CD4-positive, alpha-beta T cell (primary cell): ENCODE results near the gene DUOX2. TPM values are rescaled to one million over a fixed set of nuclear protein-coding genes. Genes with fewer than 3 reads are reported as not detected.

ENCODE experiments used
- ATAC-seq: fragments of 200-7000 bp; cut with Tn5 transposase; one replicate; pipeline ENCODE4 v1.10.0; 2022; ENCODE audit warnings: mild to moderate bottlenecking; ENCODE audit not compliant: poor library complexity
- CTCF ChIA-PET: fragments of 350-600 bp; sonication (Branson Sonifier 250); formaldehyde crosslinking; loops from one replicate; lab custom pipeline; 2021; ENCODE audit warnings: antibody characterized with exemption, inconsistent platforms; lab: Charles Lee
- POLR2A ChIA-PET: fragments of 350-600 bp; sonication (Branson Sonifier 250); formaldehyde crosslinking; loops from one replicate; lab custom pipeline; 2021; ENCODE audit warnings: antibody characterized with exemption, inconsistent platforms; lab: Charles Lee
- DNase-seq, 14 experiments: peaks; one replicate each; pipeline ENCODE4 v3.0.0-alpha.2; 2013 to 2020; ENCODE audit warnings: mixed read lengths in 2 of 14
- H3K27ac ChIP-seq, 2 donors: one replicate each; pipeline versions ENCODE4 v1.5.1 to v1.7.0; 2013; ENCODE audit warnings: low read length in 2 of 2, low read depth in 1 of 2, mild to moderate bottlenecking in 1 of 2
- H3K27me3 ChIP-seq, 2 experiments: 1 replicate in 1 of 2; 2 replicates in 1 of 2; pipeline versions ENCODE4 v1.6.1 to v1.7.0; 2013; ENCODE audit warnings: low read length in 2 of 2, control low read depth in 1 of 2, mild to moderate bottlenecking in 1 of 2, moderate library complexity in 1 of 2; ENCODE audit not compliant: insufficient read depth in 2 of 2, control insufficient read depth in 1 of 2
- H3K36me3 ChIP-seq: one replicate; pipeline ENCODE4 v1.6.1; 2013; ENCODE audit warnings: low read length, control low read depth; ENCODE audit not compliant: insufficient read depth
- H3K4me1 ChIP-seq: one replicate; pipeline ENCODE4 v1.6.1; 2013; ENCODE audit warnings: low read length, control low read depth; ENCODE audit not compliant: insufficient read depth
- H3K4me3 ChIP-seq: one replicate; pipeline ENCODE4 v1.5.1; 2013; ENCODE audit warnings: mild to moderate bottlenecking, low read length, moderate library complexity
- H3K9me3 ChIP-seq, 2 experiments: 1 replicate in 1 of 2; 2 replicates in 1 of 2; pipeline versions ENCODE4 v1.6.1 to v1.7.0; 2013; ENCODE audit warnings: low read length in 2 of 2, mild to moderate bottlenecking in 2 of 2, control low read depth in 1 of 2, moderate library complexity in 1 of 2; ENCODE audit not compliant: control insufficient read depth in 1 of 2, insufficient read depth in 1 of 2
- H3K27ac Mint-ChIP-seq: one replicate; pipeline ENCODE4 v1.8.0; 2020; ENCODE audit warnings: mixed read lengths
- H3K27me3 Mint-ChIP-seq: one replicate; pipeline ENCODE4 v1.8.0; 2021; ENCODE audit warnings: mixed read lengths
- H3K36me3 Mint-ChIP-seq: one replicate; pipeline ENCODE4 v1.8.0; 2021; ENCODE audit warnings: low read depth, mixed read lengths
- H3K4me1 Mint-ChIP-seq: one replicate; pipeline ENCODE4 v1.8.0; 2021; ENCODE audit warnings: low read depth, mixed read lengths
- H3K4me3 Mint-ChIP-seq: one replicate; pipeline ENCODE4 v1.8.0; 2020; ENCODE audit warnings: mild to moderate bottlenecking, mixed read lengths
- H3K9me3 Mint-ChIP-seq: one replicate; pipeline ENCODE4 v1.8.0; 2020; ENCODE audit warnings: mixed read lengths
- intact Hi-C, 2 experiments: fragments of 100-400 bp; cut with DNase I in 1 of 2; cut with micrococcal nuclease in 1 of 2; formaldehyde crosslinking; loops; one replicate each; pipeline versions ENCODE4 v1.15.1 to v1.9.0; 2023 to 2025; cut with DNase I, micrococcal nuclease
- total RNA-seq, 174 experiments: library from RNA in 2 of 174; stranded (reverse) in 2 of 174; gene quantifications; one replicate each; pipeline ENCODE4 v1.2.3 and lab custom pipeline; 2021 to 2026
- TF ChIP-seq, protein P1 (sequence below): fragments of 200-600 bp; IDR thresholded peaks from one replicate; pipeline ENCODE4 v1.8.0; 2022; ENCODE audit warnings: antibody characterized with exemption, mild to moderate bottlenecking

DUOX2 gene
- total RNA-seq, 2 experiments from 2014 or later = 0.05 to 0.08 TPM

- peaks cover 72% of the 10 kb centered on the region for H3K27me3 Mint-ChIP-seq
- CTCF ChIA-PET = interaction anchor here (1.6 to 2.9 kb wide), 2 partner anchors 15 to 34 kb away, joined by 5 to 9 read pairs; no protein-coding TSS in a partner anchor
- POLR2A ChIA-PET = interaction anchor here (0.6 kb wide), 1 partner anchor 900 kb away, joined by 3 read pairs; no protein-coding TSS in a partner anchor
- Histone ChIP-seq H3K4me1 (peaks cover 32% of the 10 kb centered on the region), H3K36me3 (no peaks in the 10 kb centered on the region), H3K4me3 (no peak overlapping the region), H3K27ac (no peak overlapping the region), H3K9me3 (peaks cover 0 to 8% of the 10 kb centered on the region in 2 experiments), H3K27me3 (peaks cover 57 to 59% of the 10 kb centered on the region in 2 experiments)
- no peak for ATAC-seq
- TF ChIP-seq, protein P1, sequence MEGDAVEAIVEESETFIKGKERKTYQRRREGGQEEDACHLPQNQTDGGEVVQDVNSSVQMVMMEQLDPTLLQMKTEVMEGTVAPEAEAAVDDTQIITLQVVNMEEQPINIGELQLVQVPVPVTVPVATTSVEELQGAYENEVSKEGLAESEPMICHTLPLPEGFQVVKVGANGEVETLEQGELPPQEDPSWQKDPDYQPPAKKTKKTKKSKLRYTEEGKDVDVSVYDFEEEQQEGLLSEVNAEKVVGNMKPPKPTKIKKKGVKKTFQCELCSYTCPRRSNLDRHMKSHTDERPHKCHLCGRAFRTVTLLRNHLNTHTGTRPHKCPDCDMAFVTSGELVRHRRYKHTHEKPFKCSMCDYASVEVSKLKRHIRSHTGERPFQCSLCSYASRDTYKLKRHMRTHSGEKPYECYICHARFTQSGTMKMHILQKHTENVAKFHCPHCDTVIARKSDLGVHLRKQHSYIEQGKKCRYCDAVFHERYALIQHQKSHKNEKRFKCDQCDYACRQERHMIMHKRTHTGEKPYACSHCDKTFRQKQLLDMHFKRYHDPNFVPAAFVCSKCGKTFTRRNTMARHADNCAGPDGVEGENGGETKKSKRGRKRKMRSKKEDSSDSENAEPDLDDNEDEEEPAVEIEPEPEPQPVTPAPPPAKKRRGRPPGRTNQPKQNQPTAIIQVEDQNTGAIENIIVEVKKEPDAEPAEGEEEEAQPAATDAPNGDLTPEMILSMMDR = no peak
- H3K4me3 Mint-ChIP-seq = no peak overlapping the region
- no peaks in the 10 kb centered on the region for H3K9me3 Mint-ChIP-seq
- no peaks in the 10 kb centered on the region for H3K36me3 Mint-ChIP-seq
- intact Hi-C loops = no loop called here
- no peak overlapping the region for H3K27ac Mint-ChIP-seq
- no peak for DNase-seq
- peaks cover 23% of the 10 kb centered on the region for H3K4me1 Mint-ChIP-seq
Observed at GRCh38 chr15:45132844-45133560, 19.0 kb upstream of the DUOX2 start.

DNA sequence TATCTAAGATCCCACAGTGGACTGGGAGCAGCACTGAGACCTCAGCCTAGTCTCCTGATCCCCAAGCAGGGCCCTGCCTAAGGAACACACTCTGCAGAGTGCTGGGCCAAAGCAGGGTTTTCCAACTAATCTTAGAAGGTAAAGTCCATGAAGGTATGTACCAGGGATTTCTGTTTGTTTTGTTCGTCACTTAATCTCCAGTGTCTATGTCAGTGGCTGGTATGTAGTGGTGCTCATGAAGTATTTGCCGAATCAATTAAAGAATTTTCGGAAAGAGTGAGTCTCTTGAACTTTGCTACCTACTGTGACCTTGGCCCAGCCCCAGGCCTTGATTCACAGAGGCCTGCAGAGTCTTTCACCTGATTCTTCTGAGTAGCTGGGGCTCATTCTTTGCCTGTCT lies 17.5 kb upstream of the DUOX2 start:
- H3K36me3 Mint-ChIP-seq = no peaks in the 10 kb centered on the region
- ATAC-seq = no peak
- Histone ChIP-seq H3K27me3 (peaks cover 60 to 64% of the 10 kb centered on the region in 2 experiments), H3K4me1 (peaks cover 31% of the 10 kb centered on the region), H3K9me3 (peaks cover 0 to 8% of the 10 kb centered on the region in 2 experiments), H3K4me3 (no peak overlapping the region), H3K36me3 (no peaks in the 10 kb centered on the region), H3K27ac (no peak overlapping the region)
- POLR2A ChIA-PET = interaction anchor here (0.6 kb wide), 1 partner anchor 123 kb away, joined by 3 read pairs; no protein-coding TSS in a partner anchor
- CTCF ChIA-PET = interaction anchor here (1.1 kb wide), 1 partner anchor 13 kb away, joined by 5 read pairs; no protein-coding TSS in a partner anchor
- H3K27ac Mint-ChIP-seq = no peak overlapping the region
- DNase-seq = no peak
- intact Hi-C loops = no loop called here
- H3K4me1 Mint-ChIP-seq = peaks cover 22% of the 10 kb centered on the region
- TF ChIP-seq, protein P1 = no peak
- H3K27me3 Mint-ChIP-seq = peaks cover 75% of the 10 kb centered on the region
- no peak overlapping the region for H3K4me3 Mint-ChIP-seq
- no peaks in the 10 kb centered on the region for H3K9me3 Mint-ChIP-seq

GRCh38 chr15:45130291-45131000 lies 16.5 kb upstream of the DUOX2 start:
- H3K9me3 Mint-ChIP-seq = no peaks in the 10 kb centered on the region
- no peak for ATAC-seq
- POLR2A ChIA-PET = interaction anchor here (0.6 kb wide), 1 partner anchor 122 kb away, joined by 3 read pairs; no protein-coding TSS in a partner anchor

More at GRCh38 chr15:45130291-45131000, 16.5 kb upstream of the DUOX2 start:
- H3K27me3 ChIP-seq = peaks cover 59 to 64% of the 10 kb centered on the region in 2 experiments
- H3K27me3 Mint-ChIP-seq = peaks cover 80% of the 10 kb centered on the region
- H3K4me1 ChIP-seq = peaks cover 23% of the 10 kb centered on the region
- no peak overlapping the region for H3K4me3 ChIP-seq
- no peak overlapping the region for H3K27ac ChIP-seq
- H3K36me3 ChIP-seq = no peaks in the 10 kb centered on the region
- H3K9me3 ChIP-seq = peaks cover 0 to 8% of the 10 kb centered on the region in 2 experiments
- DNase-seq = no peak
- TF ChIP-seq, protein P1 = no peak
- peaks cover 15% of the 10 kb centered on the region for H3K4me1 Mint-ChIP-seq
- peak overlapping the region; percentile 40 for H3K4me3 Mint-ChIP-seq
- no peaks in the 10 kb centered on the region for H3K36me3 Mint-ChIP-seq
- no peak overlapping the region for H3K27ac Mint-ChIP-seq
- CTCF ChIA-PET = interaction anchor here (1.1 kb wide), 1 partner anchor 12 kb away, joined by 5 read pairs; no protein-coding TSS in a partner anchor
- intact Hi-C loops = no loop called here
